Loucy (cell line): ENCODE data around the gene ARMC5.

Source experiments
- EZH2phosphoT487 ChIP-seq: fragments of 200-600 bp; IDR thresholded peaks from 2 replicates; pipeline ENCODE4 v1.6.1; 2018; ENCODE audit warnings: antibody characterized with exemption, mild to moderate bottlenecking, moderate library complexity, borderline replicate concordance
- TF ChIP-seq, protein P1 (sequence below): fragments of 200-600 bp; sonication (generic); conservative IDR thresholded peaks from 2 replicates; pipeline ENCODE4 v1.5.1; 2014; ENCODE audit warnings: mild to moderate bottlenecking, antibody characterized with exemption, low read length

DNA sequence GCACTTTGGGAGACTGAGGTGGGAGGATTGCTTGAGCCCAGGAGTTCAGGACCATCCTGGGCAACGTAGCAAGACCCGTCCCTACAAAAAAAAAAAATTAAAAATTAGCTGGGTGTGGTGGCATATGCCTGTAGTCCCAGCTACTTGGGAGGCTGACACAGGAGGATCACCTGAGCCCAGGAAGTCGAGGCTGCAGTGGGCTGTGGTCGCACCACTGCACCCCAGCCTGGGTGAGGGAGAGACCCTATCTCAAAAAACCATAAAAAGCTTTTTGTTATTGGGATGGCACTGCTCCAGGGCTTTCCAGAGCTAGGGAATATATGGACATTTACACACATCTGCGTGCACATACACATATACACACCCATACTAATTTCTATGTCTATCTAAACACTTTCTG, 8.1 kb upstream of the ARMC5 start:
- TF ChIP-seq, protein P1, sequence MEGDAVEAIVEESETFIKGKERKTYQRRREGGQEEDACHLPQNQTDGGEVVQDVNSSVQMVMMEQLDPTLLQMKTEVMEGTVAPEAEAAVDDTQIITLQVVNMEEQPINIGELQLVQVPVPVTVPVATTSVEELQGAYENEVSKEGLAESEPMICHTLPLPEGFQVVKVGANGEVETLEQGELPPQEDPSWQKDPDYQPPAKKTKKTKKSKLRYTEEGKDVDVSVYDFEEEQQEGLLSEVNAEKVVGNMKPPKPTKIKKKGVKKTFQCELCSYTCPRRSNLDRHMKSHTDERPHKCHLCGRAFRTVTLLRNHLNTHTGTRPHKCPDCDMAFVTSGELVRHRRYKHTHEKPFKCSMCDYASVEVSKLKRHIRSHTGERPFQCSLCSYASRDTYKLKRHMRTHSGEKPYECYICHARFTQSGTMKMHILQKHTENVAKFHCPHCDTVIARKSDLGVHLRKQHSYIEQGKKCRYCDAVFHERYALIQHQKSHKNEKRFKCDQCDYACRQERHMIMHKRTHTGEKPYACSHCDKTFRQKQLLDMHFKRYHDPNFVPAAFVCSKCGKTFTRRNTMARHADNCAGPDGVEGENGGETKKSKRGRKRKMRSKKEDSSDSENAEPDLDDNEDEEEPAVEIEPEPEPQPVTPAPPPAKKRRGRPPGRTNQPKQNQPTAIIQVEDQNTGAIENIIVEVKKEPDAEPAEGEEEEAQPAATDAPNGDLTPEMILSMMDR, result no peak
- no peak for TF ChIP-seq EZH2phosphoT487
